Measurements from ENCODE around the gene SNRPD3.

GRCh38 chr22:24543185-24543601 lies 12.6 kb upstream of the SNRPD3 start:
- TF ChIP-seq CTCF (IDR thresholded peaks at IDR 0.05) = no peak
- TF ChIP-seq ZFX (IDR thresholded peaks at IDR 0.05; ENCODE audit: borderline replicate concordance) = no peak

Measured in 22Rv1 (cell line).